Sigmoid colon (tissue), 7 donors: ENCODE data around the gene SLC1A3. TPM values are rescaled to one million over a fixed set of nuclear protein-coding genes. Genes with fewer than 3 reads are reported as not detected.

Experiments used
- DNase-seq: peaks from one replicate; pipeline ENCODE4 v3.0.0-alpha.2; 2019
- H3K27ac ChIP-seq, 4 donors: fragments of 200-600 bp; sonication (generic); one replicate each; pipeline ENCODE4 v1.5.1; 2016 to 2019; ENCODE audit warnings: mild to moderate bottlenecking in 1 of 4
- H3K27me3 ChIP-seq, 3 donors: fragments of 200-600 bp; sonication (generic); one replicate each; pipeline ENCODE4 v1.5.1; 2019; ENCODE audit warnings: mild to moderate bottlenecking in 1 of 3
- H3K36me3 ChIP-seq, 4 donors: fragments of 200-600 bp; sonication (generic); one replicate each; pipeline ENCODE4 v1.5.1; 2016 to 2019
- H3K4me1 ChIP-seq, 4 donors: fragments of 200-600 bp; sonication (generic); one replicate each; pipeline ENCODE4 v1.5.1; 2017 to 2019
- H3K4me3 ChIP-seq, 4 donors: fragments of 200-600 bp; sonication (generic); one replicate each; pipeline ENCODE4 v1.5.1; 2017 to 2019; ENCODE audit warnings: mild to moderate bottlenecking in 2 of 4, moderate library complexity in 1 of 4
- H3K9me3 ChIP-seq, 4 donors: fragments of 200-600 bp in 3 of 4; sonication (generic) in 3 of 4; one replicate each; pipeline versions ENCODE4 v1.5.1 to v1.6.1; 2013 to 2019
- CTCF ChIP-seq, 4 experiments: fragments of 450-650 bp in 3 of 4; fragments of 200-600 bp in 1 of 4; IDR thresholded peaks; one replicate each; pipeline ENCODE4 v1.5.1; 2016 to 2019; ENCODE audit warnings: antibody characterized with exemption in 4 of 4, mild to moderate bottlenecking in 3 of 4, moderate library complexity in 2 of 4
- EP300 ChIP-seq, 4 donors: sonication (generic); formaldehyde crosslinking; IDR thresholded peaks; one replicate each; pipeline ENCODE4 v1.6.1; 2017; ENCODE audit warnings: antibody characterized with exemption in 4 of 4
- POLR2A ChIP-seq, 2 donors: fragments of 450-650 bp; IDR thresholded peaks; one replicate each; pipeline ENCODE4 v1.6.1; 2016; ENCODE audit warnings: antibody characterized with exemption in 2 of 2, mild to moderate bottlenecking in 2 of 2, moderate library complexity in 2 of 2
- POLR2AphosphoS5 ChIP-seq, 4 donors: sonication (generic); formaldehyde crosslinking; IDR thresholded peaks; one replicate each; pipeline ENCODE4 v1.6.1; 2017; ENCODE audit warnings: antibody characterized with exemption in 4 of 4
- WGBS, 2 donors: extraction: QIAGEN DNeasy Blood & Tissue Kit; methylation state at CpG; one replicate each; pipeline ENCODE4 v1.1.7; 2013; 5-methylcytosine and 5-hydroxymethylcytosine counted together
- intact Hi-C: fragments of 100-400 bp; cut with DNase I; formaldehyde crosslinking; loops from one replicate; pipeline ENCODE4 v1.15.1; 2023
- polyA plus RNA-seq, 3 donors: library from polyadenylated mRNA; stranded (reverse); fragments of 200-250 nt; gene quantifications; one replicate each; pipeline ENCODE4 v1.2.3, GENCODE V29; 2013
- total RNA-seq, 4 donors: library from RNA; depleted of rRNA; stranded (reverse); fragments of >200 nt; gene quantifications; one replicate each; pipeline ENCODE4 v1.1.0, GENCODE V29; 2016
- donor health status: healthy with polysubstance abuse.
- donor health status: Bipolar disorder and iron deficiency.
- donor health status: healthy.

SLC1A3 gene
- total and polyA plus RNA-seq, 7 donors, result 1.8 to 23.6 (median 16.8) TPM

- TF ChIP-seq CTCF (IDR thresholded peaks at IDR 0.05) (no peak), POLR2AphosphoS5 (IDR thresholded peaks at IDR 0.05) (no peak), EP300 (IDR thresholded peaks at IDR 0.05) (no peak), POLR2A (IDR thresholded peaks at IDR 0.05) (no peak)
- no peaks in the 10 kb centered on the region for H3K27me3 ChIP-seq
- no peaks in the 10 kb centered on the region for H3K4me1 ChIP-seq
- no peak overlapping the region for H3K27ac ChIP-seq
- H3K36me3 ChIP-seq, result no peaks in the 10 kb centered on the region
- intact Hi-C loops, result no loop called here
- DNase-seq, result no peak
- no peaks in the 10 kb centered on the region for H3K9me3 ChIP-seq
- H3K4me3 ChIP-seq, result no peak overlapping the region
These were observed 25.9 kb downstream of the SLC1A3 start for GRCh38 chr5:36632363-36632664.

DNA sequence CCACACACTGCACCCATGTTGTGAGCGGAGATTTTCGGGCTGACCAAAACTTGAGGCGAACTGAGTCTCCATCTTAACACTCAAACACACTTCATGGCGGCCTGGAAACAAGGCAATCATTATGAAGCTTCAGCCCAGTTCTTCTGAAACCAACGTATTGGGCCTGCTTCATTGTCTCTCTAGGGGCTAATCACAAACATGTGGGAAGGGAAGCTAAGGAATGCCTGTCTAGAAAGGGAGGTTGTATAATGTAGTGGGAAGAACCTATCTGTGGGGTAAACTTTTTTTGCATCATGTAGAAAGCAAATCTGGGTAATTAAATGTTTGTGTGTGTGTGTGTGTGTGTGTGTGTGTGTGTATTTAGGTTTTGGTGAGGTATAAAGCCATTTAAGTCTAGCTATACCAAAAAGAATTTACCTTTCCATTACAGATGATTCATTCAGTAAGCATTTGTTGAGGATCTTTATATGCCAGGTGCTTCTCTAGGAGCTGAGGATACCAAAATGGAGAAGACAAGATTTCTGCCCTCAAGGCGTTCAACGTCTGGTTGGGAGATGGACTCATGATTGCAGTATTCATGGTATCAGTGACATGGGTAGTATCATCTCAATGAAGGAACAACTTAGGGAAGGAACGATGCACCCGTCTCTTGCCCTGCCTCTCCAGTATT is 29.4 kb downstream of the SLC1A3 start:
- Histone ChIP-seq H3K27ac (no peak overlapping the region), H3K4me3 (no peak overlapping the region), H3K4me1 (no peaks in the 10 kb centered on the region), H3K9me3 (no peaks in the 10 kb centered on the region), H3K27me3 (no peaks in the 10 kb centered on the region), H3K36me3 (no peaks in the 10 kb centered on the region)
- no peak for DNase-seq
- intact Hi-C loops, result no loop called here
- 89 to 91% methylated on average over 9 of the region's 9 CpGs for WGBS, 2 donors
- TF ChIP-seq CTCF (IDR thresholded peaks at IDR 0.05) (no peak), POLR2A (IDR thresholded peaks at IDR 0.05) (no peak), POLR2AphosphoS5 (IDR thresholded peaks at IDR 0.05) (no peak), EP300 (IDR thresholded peaks at IDR 0.05) (no peak)

DNA sequence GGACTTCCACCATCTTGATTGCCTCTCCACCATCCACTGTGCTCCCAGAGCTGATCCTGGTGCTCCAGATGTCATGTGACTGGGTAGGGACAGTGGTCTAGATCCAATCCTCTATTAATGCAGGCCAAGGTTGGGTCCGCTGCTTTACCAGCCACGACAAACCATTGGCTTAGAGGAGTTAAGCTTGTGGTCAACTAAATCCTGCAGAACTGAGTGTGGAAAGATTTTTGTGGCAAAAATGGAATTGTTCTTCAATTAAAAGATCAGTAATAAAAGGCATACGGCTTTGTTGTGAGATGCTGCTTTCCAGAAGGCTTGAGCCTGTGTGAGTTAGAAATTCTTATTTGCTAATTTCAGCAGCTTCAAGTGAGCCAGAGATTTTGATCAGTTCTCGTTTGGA is 30.7 kb downstream of the SLC1A3 start:
- intact Hi-C loops, result no loop called here
- WGBS, 2 donors, result 75 to 85% methylated on average over 4 of the region's 4 CpGs
- no peak for TF ChIP-seq POLR2A (IDR thresholded peaks at IDR 0.05)
- TF ChIP-seq POLR2AphosphoS5 (IDR thresholded peaks at IDR 0.05), result no peak
- TF ChIP-seq EP300 (IDR thresholded peaks at IDR 0.05), result no peak
- TF ChIP-seq CTCF (IDR thresholded peaks at IDR 0.05), result no peak
- no peak for DNase-seq
- no peaks in the 10 kb centered on the region for H3K9me3 ChIP-seq
- H3K4me1 ChIP-seq, result no peaks in the 10 kb centered on the region
- H3K27me3 ChIP-seq, result no peaks in the 10 kb centered on the region
- no peaks in the 10 kb centered on the region for H3K36me3 ChIP-seq
- H3K4me3 ChIP-seq, result no peak overlapping the region
- H3K27ac ChIP-seq, result no peak overlapping the region

DNA sequence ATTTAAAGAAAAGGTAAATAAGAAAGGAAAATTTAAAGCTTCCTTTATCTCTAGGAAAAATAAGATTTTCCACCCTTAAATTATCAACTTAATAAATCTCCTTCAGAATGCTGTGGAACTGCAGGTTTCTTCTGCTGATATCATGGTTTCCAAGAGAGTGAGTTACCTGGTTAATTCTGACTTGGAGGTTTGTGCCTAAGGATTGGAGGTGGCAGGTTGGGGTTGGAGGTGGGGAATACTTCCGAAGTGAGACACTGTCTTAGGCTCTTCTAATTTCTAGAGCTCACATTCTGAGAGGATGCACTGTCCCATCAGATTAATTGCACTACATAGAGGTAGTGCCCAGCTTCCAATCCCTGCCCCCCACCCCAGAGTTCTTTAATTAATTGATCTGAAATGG is 31.1 kb downstream of the SLC1A3 start:
- Histone ChIP-seq H3K9me3 (no peaks in the 10 kb centered on the region), H3K36me3 (no peaks in the 10 kb centered on the region), H3K4me3 (no peak overlapping the region), H3K4me1 (no peaks in the 10 kb centered on the region), H3K27ac (no peak overlapping the region), H3K27me3 (no peaks in the 10 kb centered on the region)
- DNase-seq, result no peak
- WGBS, 2 donors, result 85 to 89% methylated on average over 1 of the region's 1 CpG
- TF ChIP-seq POLR2A (IDR thresholded peaks at IDR 0.05) (no peak), POLR2AphosphoS5 (IDR thresholded peaks at IDR 0.05) (no peak), CTCF (IDR thresholded peaks at IDR 0.05) (no peak), EP300 (IDR thresholded peaks at IDR 0.05) (no peak)
- intact Hi-C loops, result no loop called here

DNA sequence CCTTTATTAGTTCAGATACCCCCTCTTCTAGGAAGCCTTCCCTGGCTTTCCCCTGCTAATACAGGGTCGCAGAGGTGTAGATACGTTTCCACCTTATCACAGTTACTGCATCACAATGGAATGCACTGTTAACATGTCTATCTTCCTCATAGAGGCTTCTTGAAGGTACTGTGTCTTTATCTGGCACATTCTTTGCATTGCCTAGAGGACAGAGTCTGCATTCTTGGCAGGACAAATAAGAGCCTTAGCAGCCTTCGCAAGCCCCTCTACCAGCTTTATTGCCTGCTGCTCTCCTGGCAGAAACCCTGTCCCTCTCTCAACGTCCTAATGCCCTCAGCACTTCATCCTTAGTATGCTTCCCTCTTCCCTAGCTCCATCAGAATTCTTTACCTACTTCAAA is 31.6 kb downstream of the SLC1A3 start:
- Histone ChIP-seq H3K4me1 (no peaks in the 10 kb centered on the region), H3K27ac (no peak overlapping the region), H3K4me3 (no peak overlapping the region), H3K9me3 (no peaks in the 10 kb centered on the region), H3K27me3 (no peaks in the 10 kb centered on the region), H3K36me3 (no peaks in the 10 kb centered on the region)
- DNase-seq, result no peak
- intact Hi-C loops, result no loop called here
- TF ChIP-seq POLR2AphosphoS5 (IDR thresholded peaks at IDR 0.05), result no peak
- no peak for TF ChIP-seq POLR2A (IDR thresholded peaks at IDR 0.05)
- TF ChIP-seq EP300 (IDR thresholded peaks at IDR 0.05), result no peak
- TF ChIP-seq CTCF (IDR thresholded peaks at IDR 0.05), result no peak
- 26 to 58% methylated on average over 4 of the region's 4 CpGs for WGBS, 2 donors
